ENCODE data around the gene SNIP1. TPM values are rescaled to one million over a fixed set of nuclear protein-coding genes. Genes with fewer than 3 reads are reported as not detected.
A peak's percentile ranks its signal among the peaks of the same experiment; 100 is the strongest.

Gene SNIP1
- total RNA-seq (2014; rRNA removed; shearing (Covaris generic)) (11.4 and 13.3 TPM in 2 replicates), polyA plus RNA-seq (2016; fragmentation: Nextera tagmentation; extraction: Ambion mirVana) (5.1 and 7.0 TPM in 2 replicates)
- long read RNA-seq, full-length matches to known transcripts: 1 of 3 reads
- long read RNA-seq, partial matches to known transcripts: 2 of 3 reads
- long read RNA-seq, other reads (novel, unspliced or antisense): 0 of 3 reads

- Histone ChIP-seq H3K4me1 (ENCODE audit: insufficient read depth) (peaks cover 10% of the 10 kb centered on the region; the same call in 1 of the 2 replicates), H3F3A (replicated peaks; ENCODE audit: low read depth) (no peaks in the 10 kb centered on the region), H3K79me2 (replicated peaks; ENCODE audit: insufficient read depth) (peaks cover 40% of the 10 kb centered on the region), H3K27me3 (ENCODE audit: insufficient read depth) (no peaks in the 10 kb centered on the region), H2AFZ (peak within 1 kb of the TSS; percentile 24; the same call in 1 of the 2 replicates), H3K4me2 (peak within 1 kb of the TSS; percentile 99), H3K36me3 (ENCODE audit: insufficient read depth) (no peaks in the 10 kb centered on the region), H3K4me3 (peak within 1 kb of the TSS; percentile 91), H3K27ac (ENCODE audit: low read depth) (0 out of 2 replicates have a peak within 1 kb of the TSS, but pooled peaks have one; percentile 16), H4K20me1 (replicated peaks; ENCODE audit: insufficient read depth) (peaks cover 20% of the 10 kb centered on the region), H3K9me2 (ENCODE audit: insufficient read depth) (peaks cover 5% of the 10 kb centered on the region; the same call in 1 of the 2 replicates)
- Mint-ChIP-seq H3K27me3 (ENCODE audit: insufficient read depth, low read depth, poor library complexity) (peaks cover 18% of the 10 kb centered on the region), H3K9me3 (peaks cover 6% of the 10 kb centered on the region; the same call in 2 of the 3 replicates), H3K4me3 (peak within 1 kb of the TSS; percentile 98), H3K36me3 (ENCODE audit: low read depth) (peaks cover 19% of the 10 kb centered on the region), H3K27ac (peak within 1 kb of the TSS; percentile 94), H3K4me1 (peaks cover 27% of the 10 kb centered on the region)
- TF ChIP-seq POLR2AphosphoS5 (IDR thresholded peaks at IDR 0.05; ENCODE audit: low read depth) (peak; percentile 68), CREB1 (CRISPR knock-in tag; IDR thresholded peaks at IDR 0.05; ENCODE audit: low read depth) (peak; percentile 86), ZNF462 (CRISPR knock-in tag; IDR thresholded peaks at IDR 0.05) (no peak), ETS1 (IDR thresholded peaks at IDR 0.05) (peak; percentile 89)
- ATAC-seq (peak; percentile 83), DNase-seq (ENCODE audit: low spot score) (peak; percentile 97)
Measured at GRCh38 chr1:37553927-37554808, at the start of gene SNIP1. Gene SNIP1 (minus strand): TSS chr1:37554293. CDS start chr1:37554229, 64 bp downstream.

Data from GM23338 (cell line).